CD4-positive, alpha-beta T cell (primary cell): ENCODE measurements around the gene CARS1. TPM values are rescaled to one million over a fixed set of nuclear protein-coding genes. Genes with fewer than 3 reads are reported as not detected.
A peak's percentile ranks its signal among the peaks of the same experiment; 100 is the strongest.

Experiments
- ATAC-seq: fragments of 200-7000 bp; cut with Tn5 transposase; one replicate; pipeline ENCODE4 v1.10.0; 2022; ENCODE audit warnings: mild to moderate bottlenecking; ENCODE audit not compliant: poor library complexity
- CTCF ChIA-PET: fragments of 350-600 bp; sonication (Branson Sonifier 250); formaldehyde crosslinking; loops from one replicate; lab custom pipeline; 2021; ENCODE audit warnings: antibody characterized with exemption, inconsistent platforms; lab: Charles Lee
- POLR2A ChIA-PET: fragments of 350-600 bp; sonication (Branson Sonifier 250); formaldehyde crosslinking; loops from one replicate; lab custom pipeline; 2021; ENCODE audit warnings: antibody characterized with exemption, inconsistent platforms; lab: Charles Lee
- DNase-seq, 14 experiments: peaks; one replicate each; pipeline ENCODE4 v3.0.0-alpha.2; 2013 to 2020; ENCODE audit warnings: mixed read lengths in 2 of 14
- H3K27ac ChIP-seq, 2 donors: one replicate each; pipeline versions ENCODE4 v1.5.1 to v1.7.0; 2013; ENCODE audit warnings: low read length in 2 of 2, low read depth in 1 of 2, mild to moderate bottlenecking in 1 of 2
- H3K27me3 ChIP-seq, 2 experiments: 1 replicate in 1 of 2; 2 replicates in 1 of 2; pipeline versions ENCODE4 v1.6.1 to v1.7.0; 2013; ENCODE audit warnings: low read length in 2 of 2, control low read depth in 1 of 2, mild to moderate bottlenecking in 1 of 2, moderate library complexity in 1 of 2; ENCODE audit not compliant: insufficient read depth in 2 of 2, control insufficient read depth in 1 of 2
- H3K36me3 ChIP-seq: one replicate; pipeline ENCODE4 v1.6.1; 2013; ENCODE audit warnings: low read length, control low read depth; ENCODE audit not compliant: insufficient read depth
- H3K4me1 ChIP-seq: one replicate; pipeline ENCODE4 v1.6.1; 2013; ENCODE audit warnings: low read length, control low read depth; ENCODE audit not compliant: insufficient read depth
- H3K4me3 ChIP-seq: one replicate; pipeline ENCODE4 v1.5.1; 2013; ENCODE audit warnings: mild to moderate bottlenecking, low read length, moderate library complexity
- H3K9me3 ChIP-seq, 2 experiments: 1 replicate in 1 of 2; 2 replicates in 1 of 2; pipeline versions ENCODE4 v1.6.1 to v1.7.0; 2013; ENCODE audit warnings: low read length in 2 of 2, mild to moderate bottlenecking in 2 of 2, control low read depth in 1 of 2, moderate library complexity in 1 of 2; ENCODE audit not compliant: control insufficient read depth in 1 of 2, insufficient read depth in 1 of 2
- H3K27ac Mint-ChIP-seq: one replicate; pipeline ENCODE4 v1.8.0; 2020; ENCODE audit warnings: mixed read lengths
- H3K27me3 Mint-ChIP-seq: one replicate; pipeline ENCODE4 v1.8.0; 2021; ENCODE audit warnings: mixed read lengths
- H3K36me3 Mint-ChIP-seq: one replicate; pipeline ENCODE4 v1.8.0; 2021; ENCODE audit warnings: low read depth, mixed read lengths
- H3K4me1 Mint-ChIP-seq: one replicate; pipeline ENCODE4 v1.8.0; 2021; ENCODE audit warnings: low read depth, mixed read lengths
- H3K4me3 Mint-ChIP-seq: one replicate; pipeline ENCODE4 v1.8.0; 2020; ENCODE audit warnings: mild to moderate bottlenecking, mixed read lengths
- H3K9me3 Mint-ChIP-seq: one replicate; pipeline ENCODE4 v1.8.0; 2020; ENCODE audit warnings: mixed read lengths
- intact Hi-C, 2 experiments: fragments of 100-400 bp; cut with DNase I in 1 of 2; cut with micrococcal nuclease in 1 of 2; formaldehyde crosslinking; loops; one replicate each; pipeline versions ENCODE4 v1.15.1 to v1.9.0; 2023 to 2025; cut with DNase I, micrococcal nuclease
- total RNA-seq, 174 experiments: library from RNA in 2 of 174; stranded (reverse) in 2 of 174; gene quantifications; one replicate each; pipeline ENCODE4 v1.2.3 and lab custom pipeline; 2021 to 2026
- TF ChIP-seq, protein P1 (sequence below): fragments of 200-600 bp; IDR thresholded peaks from one replicate; pipeline ENCODE4 v1.8.0; 2022; ENCODE audit warnings: antibody characterized with exemption, mild to moderate bottlenecking

The CARS1 gene
- total RNA-seq, 2 experiments from 2014 or later = 24.1 to 25.2 TPM

- Mint-ChIP-seq H3K27me3 (no peaks in the 10 kb centered on the region), H3K27ac (no peak overlapping the region), H3K4me1 (peaks cover 9% of the 10 kb centered on the region), H3K4me3 (peak overlapping the region; percentile 20), H3K36me3 (peaks cover 21% of the 10 kb centered on the region), H3K9me3 (no peaks in the 10 kb centered on the region)
- H3K4me1 ChIP-seq = peaks cover 8% of the 10 kb centered on the region
- ChIA-PET CTCF (no interaction called here), POLR2A (interaction anchor here (1.0 kb wide), 1 partner anchor 19 kb away, joined by 5 read pairs; no protein-coding TSS in a partner anchor)
- DNase-seq (no peak), ATAC-seq (no peak)
- intact Hi-C loops = loop anchor here in 1 of 2 experiments (2.0 to 5.0 kb wide), 2 partner anchors 16 to 737 kb away; no protein-coding TSS in a partner anchor
- H3K36me3 ChIP-seq = peaks cover 5% of the 10 kb centered on the region
- TF ChIP-seq, protein P1, sequence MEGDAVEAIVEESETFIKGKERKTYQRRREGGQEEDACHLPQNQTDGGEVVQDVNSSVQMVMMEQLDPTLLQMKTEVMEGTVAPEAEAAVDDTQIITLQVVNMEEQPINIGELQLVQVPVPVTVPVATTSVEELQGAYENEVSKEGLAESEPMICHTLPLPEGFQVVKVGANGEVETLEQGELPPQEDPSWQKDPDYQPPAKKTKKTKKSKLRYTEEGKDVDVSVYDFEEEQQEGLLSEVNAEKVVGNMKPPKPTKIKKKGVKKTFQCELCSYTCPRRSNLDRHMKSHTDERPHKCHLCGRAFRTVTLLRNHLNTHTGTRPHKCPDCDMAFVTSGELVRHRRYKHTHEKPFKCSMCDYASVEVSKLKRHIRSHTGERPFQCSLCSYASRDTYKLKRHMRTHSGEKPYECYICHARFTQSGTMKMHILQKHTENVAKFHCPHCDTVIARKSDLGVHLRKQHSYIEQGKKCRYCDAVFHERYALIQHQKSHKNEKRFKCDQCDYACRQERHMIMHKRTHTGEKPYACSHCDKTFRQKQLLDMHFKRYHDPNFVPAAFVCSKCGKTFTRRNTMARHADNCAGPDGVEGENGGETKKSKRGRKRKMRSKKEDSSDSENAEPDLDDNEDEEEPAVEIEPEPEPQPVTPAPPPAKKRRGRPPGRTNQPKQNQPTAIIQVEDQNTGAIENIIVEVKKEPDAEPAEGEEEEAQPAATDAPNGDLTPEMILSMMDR = no peak
- H3K27me3 ChIP-seq = no peaks in the 10 kb centered on the region
- no peak overlapping the region for H3K27ac ChIP-seq
- no peak overlapping the region for H3K4me3 ChIP-seq
- no peaks in the 10 kb centered on the region for H3K9me3 ChIP-seq
Observed at GRCh38 chr11:2995031-2995561, 62.1 kb downstream of the CARS1 start.

GRCh38 chr11:2994336-2994730, 62.9 kb downstream of the CARS1 start:
- DNase-seq (no peak), ATAC-seq (no peak)
- H3K27ac Mint-ChIP-seq = no peak overlapping the region
- H3K4me1 Mint-ChIP-seq = peaks cover 16% of the 10 kb centered on the region
- TF ChIP-seq, protein P1 = no peak
- no peak overlapping the region for H3K27ac ChIP-seq
- H3K36me3 Mint-ChIP-seq = peaks cover 17% of the 10 kb centered on the region
- H3K27me3 Mint-ChIP-seq = no peaks in the 10 kb centered on the region
- H3K4me1 ChIP-seq = peaks cover 8% of the 10 kb centered on the region
- H3K9me3 ChIP-seq = no peaks in the 10 kb centered on the region
- no peak overlapping the region for H3K4me3 ChIP-seq
- ChIA-PET CTCF (no interaction called here), POLR2A (interaction anchor here (0.6 to 1.0 kb wide), 2 partner anchors 20 to 943 kb away, joined by 3 to 5 read pairs; no protein-coding TSS in a partner anchor)
- no peaks in the 10 kb centered on the region for H3K27me3 ChIP-seq
- intact Hi-C loops = loop anchor here in 1 of 2 experiments (2.0 to 5.0 kb wide), 3 partner anchors 16 to 107 kb away; partner anchors contain the start of gene CDKN1C
- H3K9me3 Mint-ChIP-seq = no peaks in the 10 kb centered on the region
- no peaks in the 10 kb centered on the region for H3K36me3 ChIP-seq
- peak overlapping the region; percentile 83 for H3K4me3 Mint-ChIP-seq

DNA sequence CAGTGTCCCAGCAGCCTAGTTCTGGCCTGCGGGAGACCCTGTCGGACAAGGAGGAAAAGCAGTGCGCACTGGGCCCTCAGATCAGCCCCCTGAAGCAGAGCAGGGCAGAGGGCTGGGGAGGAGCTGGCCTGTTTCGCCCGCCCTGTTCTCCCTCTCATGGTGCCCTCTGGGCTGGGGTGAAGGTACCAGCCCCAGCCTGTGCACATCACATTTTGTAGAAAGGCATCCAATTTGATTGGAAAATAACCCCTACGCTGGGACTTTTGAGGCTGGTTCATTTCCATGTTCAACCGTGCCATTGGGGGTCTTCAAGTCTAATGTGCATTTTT, 64.3 kb downstream of the CARS1 start:
- Mint-ChIP-seq H3K27me3 (no peaks in the 10 kb centered on the region), H3K9me3 (no peaks in the 10 kb centered on the region), H3K4me1 (peaks cover 30% of the 10 kb centered on the region), H3K27ac (peak overlapping the region; percentile 89), H3K36me3 (peaks cover 22% of the 10 kb centered on the region), H3K4me3 (peak overlapping the region; percentile 94)
- Histone ChIP-seq H3K27me3 (no peaks in the 10 kb centered on the region), H3K4me3 (peak overlapping the region; percentile 95), H3K4me1 (peaks cover 11% of the 10 kb centered on the region), H3K9me3 (no peaks in the 10 kb centered on the region), H3K36me3 (no peaks in the 10 kb centered on the region), H3K27ac (no peak overlapping the region)
- ChIA-PET CTCF (interaction anchor here (1.4 kb wide), 1 partner anchor 17 kb away, joined by 3 read pairs; no protein-coding TSS in a partner anchor), POLR2A (interaction anchor here (1.2 to 1.3 kb wide), 2 partner anchors 15 to 21 kb away, joined by 5 read pairs; no protein-coding TSS in a partner anchor)
- no peak for ATAC-seq
- DNase-seq = no peak
- TF ChIP-seq, protein P1 = no peak
- intact Hi-C loops = loop anchor here (1.0 to 5.0 kb wide), 3 partner anchors 21 to 106 kb away; partner anchors contain the start of gene CDKN1C (in 1 of the 2)
